Measurements from ENCODE around the gene ANKHD1. TPM values are rescaled to one million over a fixed set of nuclear protein-coding genes. Genes with fewer than 3 reads are reported as not detected.

The ANKHD1 gene
- polyA plus RNA-seq, 3 donors = 29.0 to 110 (median 43.6) TPM

GRCh38 chr5:140498591-140498990, 97.0 kb downstream of the ANKHD1 start:
- intact Hi-C loops (cut with micrococcal nuclease) = no loop called here
- Histone ChIP-seq H2AFZ (ENCODE audit: insufficient read depth, low read depth, low read length, poor library complexity, severe bottlenecking) (no peak overlapping the region), H3K4me1 (ENCODE audit: control insufficient read depth in 1 of 2, insufficient read depth in 2 of 2, low read length in 2 of 2) (no peaks in the 10 kb centered on the region), H4K20me1 (ENCODE audit: insufficient read depth, low read length) (peaks cover 23% of the 10 kb centered on the region), H3K9ac (ENCODE audit: insufficient read depth, low read length, poor library complexity, severe bottlenecking) (no peak overlapping the region), H3K36me3 (replicated peaks in 1 of 2; ENCODE audit: control insufficient read depth in 1 of 2, insufficient read depth in 2 of 2, low read length in 2 of 2) (peaks cover 45 to 82% of the 10 kb centered on the region in 2 donors), H3K27me3 (ENCODE audit: control insufficient read depth in 2 of 2, insufficient read depth in 2 of 2, low read length in 2 of 2) (no peaks in the 10 kb centered on the region), H3K4me2 (replicated peaks; ENCODE audit: extremely low read depth, low read length, poor library complexity, severe bottlenecking) (no peak overlapping the region), H3K4me3 (replicated peaks in 1 of 3; ENCODE audit: low read depth in 2 of 3, low read length in 3 of 3) (no peak overlapping the region), H3K27ac (ENCODE audit: low read depth in 1 of 2, low read length in 2 of 2) (no peak overlapping the region), H3K79me2 (ENCODE audit: insufficient read depth, low read length) (no peaks in the 10 kb centered on the region), H3K9me3 (replicated peaks in 1 of 2; ENCODE audit: control insufficient read depth in 1 of 2, insufficient read depth in 1 of 2, low read length in 2 of 2) (no peaks in the 10 kb centered on the region)
- DNase-seq = no peak
- WGBS (ENCODE audit: insufficient coverage) = no CpG with 5 or more reads among the region's 1 CpG
- TF ChIP-seq CTCF (IDR thresholded peaks at IDR 0.05) = no peak
- Mint-ChIP-seq H3K27ac (no peak overlapping the region), H3K4me3 (no peak overlapping the region), H3K36me3 (peaks cover 29 to 59% of the 10 kb centered on the region in 2 donors), H3K4me1 (no peaks in the 10 kb centered on the region), H3K9me3 (no peaks in the 10 kb centered on the region), H3K27me3 (ENCODE audit: low read depth in 3 of 3) (no peaks in the 10 kb centered on the region)

GRCh38 chr5:140502834-140503233, 101.2 kb downstream of the ANKHD1 start:
- Histone ChIP-seq H3K9me3 (replicated peaks in 1 of 2; ENCODE audit: control insufficient read depth in 1 of 2, insufficient read depth in 1 of 2, low read length in 2 of 2) (no peaks in the 10 kb centered on the region), H3K36me3 (replicated peaks in 1 of 2; ENCODE audit: control insufficient read depth in 1 of 2, insufficient read depth in 2 of 2, low read length in 2 of 2) (peaks cover 43 to 83% of the 10 kb centered on the region in 2 donors), H3K27ac (ENCODE audit: low read depth in 1 of 2, low read length in 2 of 2) (no peak overlapping the region), H3K27me3 (ENCODE audit: control insufficient read depth in 2 of 2, insufficient read depth in 2 of 2, low read length in 2 of 2) (no peaks in the 10 kb centered on the region), H3K4me3 (replicated peaks in 1 of 3; ENCODE audit: low read depth in 2 of 3, low read length in 3 of 3) (no peak overlapping the region), H4K20me1 (ENCODE audit: insufficient read depth, low read length) (peaks cover 14% of the 10 kb centered on the region), H3K4me2 (replicated peaks; ENCODE audit: extremely low read depth, low read length, poor library complexity, severe bottlenecking) (no peak overlapping the region), H3K4me1 (ENCODE audit: control insufficient read depth in 1 of 2, insufficient read depth in 2 of 2, low read length in 2 of 2) (no peaks in the 10 kb centered on the region), H2AFZ (ENCODE audit: insufficient read depth, low read depth, low read length, poor library complexity, severe bottlenecking) (no peak overlapping the region), H3K79me2 (ENCODE audit: insufficient read depth, low read length) (no peaks in the 10 kb centered on the region), H3K9ac (ENCODE audit: insufficient read depth, low read length, poor library complexity, severe bottlenecking) (no peak overlapping the region)
- intact Hi-C loops (cut with micrococcal nuclease) = no loop called here
- Mint-ChIP-seq H3K9me3 (no peaks in the 10 kb centered on the region), H3K4me1 (no peaks in the 10 kb centered on the region), H3K27ac (no peak overlapping the region), H3K4me3 (no peak overlapping the region), H3K27me3 (ENCODE audit: low read depth in 3 of 3) (no peaks in the 10 kb centered on the region), H3K36me3 (peaks cover 37 to 66% of the 10 kb centered on the region in 2 donors)
- DNase-seq = no peak
- WGBS (ENCODE audit: insufficient coverage) = no CpG with 5 or more reads among the region's 2 CpGs
- no peak for TF ChIP-seq CTCF (IDR thresholded peaks at IDR 0.05)

Measured in CD14-positive monocyte (primary cell).